Measurements from ENCODE around the gene PFDN6. TPM values are rescaled to one million over a fixed set of nuclear protein-coding genes. Genes with fewer than 3 reads are reported as not detected.

Gene PFDN6
- total RNA-seq, 4 donors from 2014 or later = 40.6 to 55.5 (median 50.6) TPM

- no peak for TF ChIP-seq EP300 (IDR thresholded peaks at IDR 0.05)
- no peak for TF ChIP-seq POLR2A (IDR thresholded peaks at IDR 0.05)
- H3K9me3 ChIP-seq = no peaks in the 10 kb centered on the region
- ATAC-seq = no peak
- H3K4me1 ChIP-seq = peaks cover 0 to 42% (median 10%) of the 10 kb centered on the region in 3 donors
- no peak overlapping the region for H3K4me3 ChIP-seq
- H3K27me3 ChIP-seq = no peaks in the 10 kb centered on the region
- 73 to 83% methylated on average over 1 to 7 of the region's 15 CpGs for WGBS, 2 donors (ENCODE audit: low coverage in 1 of 2)
- H3K27ac ChIP-seq = peak overlapping the region in 1 of 4 donors; percentile 7
- H3K36me3 ChIP-seq = peaks cover 0 to 60% of the 10 kb centered on the region in 2 donors
Measured at GRCh38 chr6:33295621-33296369, 6.4 kb downstream of the PFDN6 start.

- TF ChIP-seq POLR2AphosphoS5 (IDR thresholded peaks at IDR 0.05) (no peak), POLR2A (IDR thresholded peaks at IDR 0.05) (no peak), CTCF (IDR thresholded peaks at IDR 0.05) (no peak), EP300 (IDR thresholded peaks at IDR 0.05) (no peak)
- peaks cover 0 to 47% (median 14%) of the 10 kb centered on the region in 3 donors for H3K4me1 ChIP-seq
- H3K9me3 ChIP-seq = no peaks in the 10 kb centered on the region
- peaks cover 0 to 56% of the 10 kb centered on the region in 2 donors for H3K36me3 ChIP-seq
- WGBS, 2 donors (ENCODE audit: low coverage in 1 of 2) = 61 to 77% methylated on average over 5 to 6 of the region's 12 CpGs
- peak overlapping the region; percentile 90 to 99 (median 94) for H3K27ac ChIP-seq
- peak overlapping the region in 1 of 2 donors; percentile 92 for H3K4me3 ChIP-seq
- ATAC-seq = no peak
- no peaks in the 10 kb centered on the region for H3K27me3 ChIP-seq
Measured at GRCh38 chr6:33296797-33297405, 7.5 kb downstream of the PFDN6 start.

- H3K27ac ChIP-seq = peak overlapping the region; percentile 90 to 99 (median 94)
- TF ChIP-seq POLR2A (IDR thresholded peaks at IDR 0.05) = no peak
- TF ChIP-seq CTCF (IDR thresholded peaks at IDR 0.05) = no peak
- TF ChIP-seq EP300 (IDR thresholded peaks at IDR 0.05) = no peak
- TF ChIP-seq POLR2AphosphoS5 (IDR thresholded peaks at IDR 0.05) = no peak
- H3K4me3 ChIP-seq = peak overlapping the region; percentile 87 to 92
- peaks cover 0 to 56% of the 10 kb centered on the region in 2 donors for H3K36me3 ChIP-seq
- no peaks in the 10 kb centered on the region for H3K27me3 ChIP-seq
- peaks cover 0 to 47% (median 14%) of the 10 kb centered on the region in 3 donors for H3K4me1 ChIP-seq
- no peak for ATAC-seq
- 7% methylated on average over 3 of the region's 16 CpGs; no CpG with 5 or more reads in 1 of the 2 donors for WGBS, 2 donors (ENCODE audit: low coverage in 1 of 2)
- H3K9me3 ChIP-seq = no peaks in the 10 kb centered on the region
Measured at GRCh38 chr6:33297406-33297955, 8.1 kb downstream of the PFDN6 start.

- Histone ChIP-seq H3K4me1 (peaks cover 0 to 47% (median 14%) of the 10 kb centered on the region in 3 donors), H3K27ac (peak overlapping the region; percentile 90 to 99 (median 94)), H3K9me3 (no peaks in the 10 kb centered on the region), H3K4me3 (peak overlapping the region; percentile 87 to 92), H3K27me3 (no peaks in the 10 kb centered on the region), H3K36me3 (peaks cover 0 to 56% of the 10 kb centered on the region in 2 donors)
- TF ChIP-seq EP300 (IDR thresholded peaks at IDR 0.05) (no peak), POLR2AphosphoS5 (IDR thresholded peaks at IDR 0.05) (peak; percentile 39), CTCF (IDR thresholded peaks at IDR 0.05) (no peak), POLR2A (IDR thresholded peaks at IDR 0.05) (peak; percentile 32 to 64)
- 0% methylated on average over 8 to 26 of the region's 42 CpGs for WGBS, 2 donors (ENCODE audit: low coverage in 1 of 2)
- peak; percentile 61 for ATAC-seq
Measured at GRCh38 chr6:33297956-33298772, 8.8 kb downstream of the PFDN6 start.
